Activated T-helper 9 cell treated with anti-CD3 and anti-CD28 coated beads, Interleukin-2, amount 50 U/mL, for 16 hours (primary cell): Measurements from ENCODE around the gene ARNT2.

Experiments used
- DNase-seq: peaks from one replicate; pipeline ENCODE4 v3.0.0-alpha.2; 2020; ENCODE audit warnings: low read depth

ARNT2 gene

GRCh38 chr15:80556694-80557367 lies 152.6 kb downstream of the ARNT2 start:
- no peak for DNase-seq

- DNase-seq = no peak
Measured at GRCh38 chr15:80557441-80558234, 153.5 kb downstream of the ARNT2 start.

GRCh38 chr15:80558631-80559319 lies 154.6 kb downstream of the ARNT2 start:
- no peak for DNase-seq

GRCh38 chr15:80559320-80559693 lies 155.1 kb downstream of the ARNT2 start:
- DNase-seq = no peak

- no peak for DNase-seq
Measured at GRCh38 chr15:80559761-80560160, 155.6 kb downstream of the ARNT2 start.

- no peak for DNase-seq
Measured at GRCh38 chr15:80560601-80561400, 156.6 kb downstream of the ARNT2 start.

GRCh38 chr15:80561500-80561899 lies 157.3 kb downstream of the ARNT2 start:
- no peak for DNase-seq

GRCh38 chr15:80562033-80562432 lies 157.9 kb downstream of the ARNT2 start:
- no peak for DNase-seq

- DNase-seq = no peak
Measured at GRCh38 chr15:80562846-80563245, 158.7 kb downstream of the ARNT2 start.

- DNase-seq = no peak
Measured at GRCh38 chr15:80563372-80563997, 159.3 kb downstream of the ARNT2 start.

- no peak for DNase-seq
Measured at GRCh38 chr15:80564056-80564455, 159.9 kb downstream of the ARNT2 start.

- no peak for DNase-seq
Measured at GRCh38 chr15:80565398-80565797, 161.2 kb downstream of the ARNT2 start.

GRCh38 chr15:80565988-80566387 lies 161.8 kb downstream of the ARNT2 start:
- DNase-seq = no peak

- no peak for DNase-seq
Measured at GRCh38 chr15:80567721-80568157, 163.6 kb downstream of the ARNT2 start.

- DNase-seq = no peak
Measured at GRCh38 chr15:80568298-80568697, 164.1 kb downstream of the ARNT2 start.

- DNase-seq = no peak
Measured at GRCh38 chr15:80568876-80569605, 164.9 kb downstream of the ARNT2 start.

GRCh38 chr15:80569656-80570055 lies 165.5 kb downstream of the ARNT2 start:
- no peak for DNase-seq

GRCh38 chr15:80570553-80570952 lies 166.4 kb downstream of the ARNT2 start:
- no peak for DNase-seq

GRCh38 chr15:80572337-80572736 lies 168.2 kb downstream of the ARNT2 start:
- DNase-seq = no peak

GRCh38 chr15:80573606-80574005 lies 169.4 kb downstream of the ARNT2 start:
- no peak for DNase-seq

GRCh38 chr15:80574590-80574989 lies 170.4 kb downstream of the ARNT2 start:
- no peak for DNase-seq
